HepG2 (cell line): ENCODE measurements around the gene ERMARD. TPM values are rescaled to one million over a fixed set of nuclear protein-coding genes. Genes with fewer than 3 reads are reported as not detected.

ENCODE experiments used
- ARID4A ChIP-seq: sonication (generic); formaldehyde crosslinking; IDR thresholded peaks from 2 replicates; pipeline ENCODE4 v1.5.0; 2020; ENCODE audit warnings: mild to moderate bottlenecking, missing genetic modification reagents, borderline replicate concordance
- IRF9 ChIP-seq: sonication (generic); formaldehyde crosslinking; IDR thresholded peaks from 2 replicates; pipeline ENCODE4 v1.8.0; 2022; ENCODE audit warnings: missing genetic modification reagents, mild to moderate bottlenecking, borderline replicate concordance
- KLF12 ChIP-seq: sonication (generic); formaldehyde crosslinking; IDR thresholded peaks from 2 replicates; pipeline ENCODE4 v1.4.0; 2020; ENCODE audit warnings: missing genetic modification reagents, borderline replicate concordance
- NR3C1 ChIP-seq: sonication (generic); formaldehyde crosslinking; IDR thresholded peaks from 2 replicates; pipeline ENCODE4 v1.4.0; 2020; ENCODE audit warnings: missing genetic modification reagents
- RFXANK ChIP-seq: IDR thresholded peaks from 2 replicates; pipeline ENCODE4 v1.6.1; 2016
- SP5 ChIP-seq: IDR thresholded peaks from 2 replicates; pipeline ENCODE4 v1.6.1; 2016; ENCODE audit warnings: low read depth, borderline replicate concordance
- SRSF9 ChIP-seq: fragments of 200-400 bp; formaldehyde crosslinking; IDR thresholded peaks from 2 replicates; pipeline ENCODE4 v1.6.1; 2018; ENCODE audit warnings: borderline replicate concordance, mild to moderate bottlenecking, low read depth, low read length; ENCODE audit not compliant: insufficient read depth, poor library complexity, severe bottlenecking
- TBL1XR1 ChIP-seq: fragments of 150-350 bp; IDR thresholded peaks from 2 replicates; pipeline ENCODE4 v1.6.1; 2014; ENCODE audit warnings: borderline replicate concordance, low read length; ENCODE audit not compliant: partially characterized antibody
- THYN1 ChIP-seq: sonication (generic); formaldehyde crosslinking; IDR thresholded peaks from 2 replicates; pipeline ENCODE4 v1.8.1; 2023; ENCODE audit warnings: low read depth, mild to moderate bottlenecking, moderate library complexity, missing genetic modification reagents, borderline replicate concordance
- ZBTB43 ChIP-seq: sonication (generic); formaldehyde crosslinking; conservative IDR thresholded peaks from 2 replicates; pipeline ENCODE4 v1.4.0; 2020; ENCODE audit warnings: missing genetic modification reagents
- ZNF276 ChIP-seq: sonication (generic); formaldehyde crosslinking; IDR thresholded peaks from 2 replicates; pipeline ENCODE4 v1.4.0; 2020; ENCODE audit warnings: mild to moderate bottlenecking, low read depth, missing genetic modification reagents
- ZNF280D ChIP-seq: sonication (generic); formaldehyde crosslinking; IDR thresholded peaks from 2 replicates; pipeline ENCODE4 v1.5.1; 2020; ENCODE audit warnings: mild to moderate bottlenecking, missing genetic modification reagents
- ZNF512 ChIP-seq: sonication (generic); formaldehyde crosslinking; IDR thresholded peaks from 2 replicates; pipeline ENCODE4 v1.4.0; 2020; ENCODE audit warnings: mild to moderate bottlenecking, missing genetic modification reagents
- polyA plus RNA-seq, 8 experiments: library from polyadenylated mRNA; depleted of rRNA in 3 of 8; stranded (reverse) in 7 of 8; unstranded in 1 of 8; fragments of >200 nt; fragmentation: Illumina TruSeq in 4 of 8; extraction: Trizol in 4 of 8; gene quantifications; 2 replicates each; pipeline versions ENCODE4 v1.2.1 to v1.2.3, GENCODE V29; 2011 to 2016; ENCODE audit warnings: low read depth in 4 of 8, missing spikeins in 1 of 8, mixed read lengths in 1 of 8; ENCODE audit not compliant: insufficient read depth in 1 of 8
- total RNA-seq, 5 experiments: library from RNA; depleted of rRNA; stranded (reverse); fragments of >200 nt; fragmentation: Illumina TruSeq; extraction: Trizol; gene quantifications; 2 replicates each; pipeline ENCODE4 v1.2.3, GENCODE V29; 2016; ENCODE audit warnings: low read depth in 1 of 5

Gene ERMARD
- total and polyA plus RNA-seq, 2 of the 13 experiments (the other 11 are each of a cell fraction or from before 2014, with no cell fraction given): 8.8 to 10.7 TPM

GRCh38 chr6:169751242-169752073, at the start of gene ERMARD, which contains the start of gene DYNLT2 (continued):
- TF ChIP-seq ZBTB43 (peak; percentile 93), ZNF512 (CRISPR knock-in tag) (peak; percentile 57; the same call in 1 of the 2 replicates), TBL1XR1 (peak; percentile 18), ZNF280D (peak; percentile 87; the same call in 1 of the 2 replicates), SRSF9 (no peak), ARID4A (CRISPR knock-in tag) (peak; percentile 99), IRF9 (CRISPR knock-in tag) (peak; percentile 99; the same call in 1 of the 2 replicates), NR3C1 (no peak), SP5 (CRISPR knock-in tag) (peak; percentile 88), RFXANK (CRISPR knock-in tag) (no peak), KLF12 (CRISPR knock-in tag) (peak; percentile 96), THYN1 (peak; percentile 54), ZNF276 (CRISPR knock-in tag) (no peak)
